HEK293 (cell line): ENCODE data around the gene STARD13.

Experiments used
- CTCF ChIA-PET: fragments of 350-600 bp; formaldehyde crosslinking; extraction: SDS; loops from one replicate; lab custom pipeline; 2021; ENCODE audit warnings: antibody characterized with exemption; lab: Yijun Ruan, JAX
- POLR2A ChIA-PET: fragments of 300-600 bp; formaldehyde crosslinking; extraction: SDS; loops from one replicate; lab custom pipeline; 2020; ENCODE audit warnings: antibody characterized with exemption, inconsistent platforms; lab: Yijun Ruan, JAX
- H3K27ac ChIP-seq: fragments of 200-500 bp; sonication (Bioruptor generic); 2 replicates; pipeline ENCODE4 v1.5.1; 2014; ENCODE audit warnings: low read depth, low read length, control low read depth, inconsistent platforms; ENCODE audit errors: extremely low read depth
- H3K36me3 ChIP-seq, 2 experiments: fragments of 200-500 bp in 1 of 2; sonication (Bioruptor generic) in 1 of 2; 1 replicate in 1 of 2; 2 replicates in 1 of 2; pipeline ENCODE4 v1.5.1; 2014 to 2017; ENCODE audit warnings: inconsistent platforms in 2 of 2, low read length in 2 of 2; ENCODE audit not compliant: control insufficient read depth in 2 of 2, insufficient read depth in 1 of 2
- H3K4me1 ChIP-seq: fragments of 200-500 bp; sonication (Bioruptor generic); 2 replicates; pipeline ENCODE4 v1.5.1; 2014; ENCODE audit warnings: mild to moderate bottlenecking, low read length, inconsistent platforms; ENCODE audit not compliant: control insufficient read depth, insufficient read depth
- H3K4me3 ChIP-seq: 2 replicates; pipeline ENCODE4 v1.5.1; 2011; ENCODE audit warnings: low read depth, mild to moderate bottlenecking, control low read depth, low read length, moderate library complexity
- H3K9me3 ChIP-seq: fragments of 200-500 bp; sonication (Bioruptor generic); 2 replicates; pipeline ENCODE4 v1.5.1; 2014; ENCODE audit warnings: low read depth, low read length, inconsistent platforms; ENCODE audit not compliant: control insufficient read depth, insufficient read depth
- AEBP2 ChIP-seq: fragments of 450-650 bp; formaldehyde crosslinking; IDR thresholded peaks from 2 replicates; pipeline ENCODE4 v1.5.1; 2016; ENCODE audit warnings: missing biosample characterization, missing genetic modification characterization, borderline replicate concordance
- BCL11A ChIP-seq: fragments of 450-650 bp; formaldehyde crosslinking; IDR thresholded peaks from 2 replicates; pipeline ENCODE4 v1.5.1; 2016; ENCODE audit warnings: low read depth, missing biosample characterization, missing genetic modification characterization
- KLF10 ChIP-seq: fragments of 450-650 bp; IDR thresholded peaks from 2 replicates; pipeline ENCODE4 v1.5.1; 2018; ENCODE audit warnings: missing biosample characterization, mild to moderate bottlenecking, missing genetic modification characterization
- OSR2 ChIP-seq: fragments of 450-650 bp; formaldehyde crosslinking; IDR thresholded peaks from 2 replicates; pipeline ENCODE4 v1.5.1; 2016; ENCODE audit warnings: missing biosample characterization, missing genetic modification characterization
- TSHZ1 ChIP-seq: fragments of 450-650 bp; formaldehyde crosslinking; IDR thresholded peaks from 2 replicates; pipeline ENCODE4 v1.5.1; 2016; ENCODE audit warnings: missing biosample characterization, missing genetic modification characterization, borderline replicate concordance
- YY2 ChIP-seq: fragments of 450-650 bp; formaldehyde crosslinking; IDR thresholded peaks from 2 replicates; pipeline ENCODE4 v1.5.1; 2016; ENCODE audit warnings: missing biosample characterization, missing genetic modification characterization
- ZBTB6 ChIP-seq: fragments of 450-650 bp; formaldehyde crosslinking; IDR thresholded peaks from 2 replicates; pipeline ENCODE4 v1.5.1; 2017; ENCODE audit warnings: missing biosample characterization, missing genetic modification characterization
- ZNF18 ChIP-seq: fragments of 450-650 bp; formaldehyde crosslinking; IDR thresholded peaks from 2 replicates; pipeline ENCODE4 v1.5.1; 2016; ENCODE audit warnings: missing biosample characterization, missing genetic modification characterization
- ZNF2 ChIP-seq: fragments of 450-650 bp; formaldehyde crosslinking; IDR thresholded peaks from 2 replicates; pipeline ENCODE4 v1.5.1; 2016; ENCODE audit warnings: missing biosample characterization, missing genetic modification characterization
- ZNF311 ChIP-seq: fragments of 450-650 bp; formaldehyde crosslinking; IDR thresholded peaks from 2 replicates; pipeline ENCODE4 v1.5.1; 2017; ENCODE audit warnings: missing biosample characterization, missing genetic modification characterization, borderline replicate concordance
- ZNF398 ChIP-seq: fragments of 450-650 bp; formaldehyde crosslinking; IDR thresholded peaks from 2 replicates; pipeline ENCODE4 v1.5.1; 2017; ENCODE audit warnings: missing biosample characterization, missing genetic modification characterization
- ZNF404 ChIP-seq: fragments of 450-650 bp; formaldehyde crosslinking; IDR thresholded peaks from 2 replicates; pipeline ENCODE4 v1.5.1; 2017; ENCODE audit warnings: missing biosample characterization, missing genetic modification characterization
- ZNF423 ChIP-seq: fragments of 450-650 bp; formaldehyde crosslinking; IDR thresholded peaks from 2 replicates; pipeline ENCODE4 v1.5.1; 2016; ENCODE audit warnings: missing biosample characterization, missing genetic modification characterization
- ZNF560 ChIP-seq: fragments of 450-650 bp; formaldehyde crosslinking; IDR thresholded peaks from 2 replicates; pipeline ENCODE4 v1.5.1; 2017; ENCODE audit warnings: missing biosample characterization, missing genetic modification characterization, borderline replicate concordance
- ZNF639 ChIP-seq: fragments of 450-650 bp; formaldehyde crosslinking; IDR thresholded peaks from 2 replicates; pipeline ENCODE4 v1.5.1; 2016; ENCODE audit warnings: missing biosample characterization, missing genetic modification characterization
- ZNF654 ChIP-seq: fragments of 450-650 bp; formaldehyde crosslinking; IDR thresholded peaks from 2 replicates; pipeline ENCODE4 v1.5.1; 2016; ENCODE audit warnings: low read depth, missing biosample characterization, missing genetic modification characterization
- ZNF692 ChIP-seq: fragments of 450-650 bp; formaldehyde crosslinking; IDR thresholded peaks from 2 replicates; pipeline ENCODE4 v1.5.1; 2016; ENCODE audit warnings: missing biosample characterization, missing genetic modification characterization

Gene STARD13

GRCh38 chr13:33175991-33176390 lies 109.6 kb downstream of the STARD13 start:
- CTCF ChIA-PET: interaction anchor here (0.6 kb wide), 1 partner anchor 548 kb away, joined by 3 read pairs; no protein-coding TSS in a partner anchor
- H3K4me1 ChIP-seq: no peaks in the 10 kb centered on the region
- POLR2A ChIA-PET: no interaction called here
- TF ChIP-seq ZNF654 (tag by site-specific recombination): no peak
- TF ChIP-seq KLF10: no peak
- no peak for TF ChIP-seq OSR2 (tag by site-specific recombination)
- TF ChIP-seq ZNF404 (tag by site-specific recombination): no peak
- TF ChIP-seq ZNF639 (tag by site-specific recombination): no peak
- TF ChIP-seq ZNF18: no peak
- TF ChIP-seq TSHZ1 (tag by site-specific recombination): no peak
- TF ChIP-seq AEBP2 (tag by site-specific recombination): no peak
- TF ChIP-seq ZNF692 (tag by site-specific recombination): no peak
- TF ChIP-seq YY2: no peak
- TF ChIP-seq BCL11A (tag by site-specific recombination): no peak
- TF ChIP-seq ZBTB6: no peak
- no peak for TF ChIP-seq ZNF2 (tag by site-specific recombination)
- TF ChIP-seq ZNF560 (tag by site-specific recombination): no peak
- no peak for TF ChIP-seq ZNF398 (tag by site-specific recombination)
- no peak for TF ChIP-seq ZNF311 (tag by site-specific recombination)
- no peak for TF ChIP-seq ZNF423
- TF ChIP-seq, all 188 proteins: peak for 0
- Histone ChIP-seq H3K9me3 (no peaks in the 10 kb centered on the region), H3K4me3 (no peak overlapping the region), H3K27ac (no peak overlapping the region), H3K36me3 (no peaks in the 10 kb centered on the region)
